PC-3 (cell line): ENCODE data around the gene STAT6. TPM values are rescaled to one million over a fixed set of nuclear protein-coding genes. Genes with fewer than 3 reads are reported as not detected.
"Not testable (repeated sequence)": the region's sequence is repeated elsewhere in the genome, so short reads cannot be mapped to it uniquely, and the experiment has no call there.

Experiments
- ATAC-seq: fragments of 200-7000 bp; cut with Tn5 transposase; 2 replicates; pipeline ENCODE4 v1.9.1; 2020; ENCODE audit warnings: mild to moderate bottlenecking, moderate library complexity
- BruUV-seq: library from RNA; stranded (reverse); fragments of 400-500 nt; replicated peaks from 2 replicates; lab custom pipeline; 2021; lab: Mats Ljungman, UMichigan
- CTCF ChIA-PET: fragments of 300-600 bp; sonication (Branson Sonifier 250); formaldehyde crosslinking; loops from one replicate; lab custom pipeline; 2022; ENCODE audit warnings: antibody characterized with exemption; lab: Charles Lee
- POLR2A ChIA-PET: fragments of 300-600 bp; sonication (Branson Sonifier 250); formaldehyde crosslinking; loops from one replicate; lab custom pipeline; 2022; ENCODE audit warnings: antibody characterized with exemption; ENCODE audit not compliant: unreplicated experiment; lab: Charles Lee
- DNase-seq: peaks from one replicate; pipeline ENCODE4 v3.0.0-alpha.2; 2015
- H2AFZ ChIP-seq: fragments of 300-600 bp; sonication (generic); 2 replicates; pipeline ENCODE4 v1.6.0; 2016; ENCODE audit warnings: antibody characterized with exemption, low read length
- H3F3A ChIP-seq: fragments of 300-600 bp; sonication (generic); one replicate; pipeline ENCODE4 v1.6.0; 2017; ENCODE audit warnings: antibody characterized with exemption, low read length, control low read depth, mild to moderate bottlenecking; ENCODE audit not compliant: unreplicated experiment
- H3K27ac ChIP-seq: fragments of 300-600 bp; sonication (generic); 2 replicates; pipeline ENCODE4 v1.5.1; 2016; ENCODE audit warnings: mild to moderate bottlenecking, low read length
- H3K27me3 ChIP-seq: fragments of 300-600 bp; sonication (generic); 2 replicates; pipeline ENCODE4 v1.6.1; 2016; ENCODE audit warnings: low read length, mixed read lengths
- H3K36me3 ChIP-seq: fragments of 300-600 bp; sonication (generic); 2 replicates; pipeline ENCODE4 v1.6.1; 2016; ENCODE audit warnings: low read depth, mixed run types, low read length, mixed read lengths
- H3K4me1 ChIP-seq: fragments of 300-600 bp; sonication (generic); 2 replicates; pipeline ENCODE4 v1.5.1; 2016; ENCODE audit warnings: low read length; ENCODE audit not compliant: insufficient read depth
- H3K4me2 ChIP-seq: fragments of 300-600 bp; sonication (generic); 2 replicates; pipeline ENCODE4 v1.6.0; 2016; ENCODE audit warnings: low read length
- H3K4me3 ChIP-seq: fragments of 300-600 bp; sonication (generic); 2 replicates; pipeline ENCODE4 v1.5.1; 2016; ENCODE audit warnings: mild to moderate bottlenecking, low read length, mixed read lengths
- H3K79me2 ChIP-seq: fragments of 300-600 bp; sonication (generic); 2 replicates; pipeline ENCODE4 v1.6.1; 2017; ENCODE audit warnings: low read length, mixed read lengths
- H3K9ac ChIP-seq: fragments of 300-600 bp; sonication (generic); 2 replicates; pipeline ENCODE4 v1.6.0; 2016; ENCODE audit warnings: mild to moderate bottlenecking, low read length
- H3K9me2 ChIP-seq: fragments of 300-600 bp; sonication (generic); replicated peaks from 2 replicates; pipeline ENCODE4 v1.6.1; 2016; ENCODE audit warnings: mixed run types, low read length, mixed read lengths
- H3K9me3 ChIP-seq: fragments of 300-600 bp; sonication (generic); 2 replicates; pipeline ENCODE4 v1.6.1; 2016; ENCODE audit warnings: low read length, mixed read lengths
- H4K20me1 ChIP-seq: fragments of 300-600 bp; sonication (generic); 2 replicates; pipeline ENCODE4 v1.6.1; 2016; ENCODE audit warnings: low read length, mixed read lengths
- CTCF ChIP-seq: fragments of 300-600 bp; sonication (generic); conservative IDR thresholded peaks from 2 replicates; pipeline ENCODE4 v1.5.1; 2017; ENCODE audit warnings: antibody characterized with exemption, low read depth, mild to moderate bottlenecking, low read length
- EZH2 ChIP-seq: fragments of 300-600 bp; sonication (generic); IDR thresholded peaks from one replicate; pipeline ENCODE4 v1.6.1; 2017; ENCODE audit warnings: antibody characterized with exemption, mild to moderate bottlenecking, low read length; ENCODE audit not compliant: unreplicated experiment
- EZH2phosphoT487 ChIP-seq: fragments of 300-600 bp; sonication (generic); IDR thresholded peaks from 2 replicates; pipeline ENCODE4 v1.6.1; 2018; ENCODE audit warnings: mild to moderate bottlenecking, antibody characterized with exemption, low read length, borderline replicate concordance
- intact Hi-C: fragments of 100-400 bp; cut with micrococcal nuclease; formaldehyde crosslinking; loops from 2 replicates; pipeline ENCODE4 v1.9.0; 2023
- total RNA-seq: library from RNA; depleted of rRNA; stranded (reverse); fragments of >200 nt; gene quantifications from 2 replicates; pipeline ENCODE4 v1.2.3, GENCODE V29; 2014

Gene STAT6
- total RNA-seq, 1 experiment from 2014 or later, result 28.4 TPM

GRCh38 chr12:57053146-57053545, 58.0 kb downstream of the STAT6 start:
- ATAC-seq, H3K27me3 ChIP-seq, H2AFZ ChIP-seq, H3K79me2 ChIP-seq, CTCF ChIA-PET, H4K20me1 ChIP-seq, H3F3A ChIP-seq, H3K4me1 ChIP-seq, H3K9ac ChIP-seq, BruUV-seq, POLR2A ChIA-PET, H3K4me3 ChIP-seq, H3K27ac ChIP-seq, H3K9me2 ChIP-seq, intact Hi-C loops, H3K9me3 ChIP-seq, H3K4me2 ChIP-seq, DNase-seq: not testable (repeated sequence)
- H3K36me3 ChIP-seq, result peaks cover 12% of the 10 kb centered on the region; the same call in 1 of the 2 replicates

GRCh38 chr12:57051011-57051410, 60.2 kb downstream of the STAT6 start:
- Histone ChIP-seq H3K79me2 (no peaks in the 10 kb centered on the region), H3F3A (no peaks in the 10 kb centered on the region), H4K20me1 (no peaks in the 10 kb centered on the region), H3K4me1 (no peaks in the 10 kb centered on the region), H3K9me2 (no peaks in the 10 kb centered on the region), H2AFZ (no peak overlapping the region), H3K4me2 (no peak overlapping the region), H3K36me3 (no peaks in the 10 kb centered on the region), H3K27me3 (peaks cover 13% of the 10 kb centered on the region; the same call in 1 of the 2 replicates), H3K27ac (no peak overlapping the region), H3K9ac (no peak overlapping the region), H3K9me3 (no peaks in the 10 kb centered on the region), H3K4me3 (no peak overlapping the region)
- intact Hi-C loops, result no loop called here
- TF ChIP-seq EZH2phosphoT487 (no peak), EZH2 (no peak), CTCF (no peak)
- BruUV-seq, result no TSS peak
- POLR2A ChIA-PET, result no interaction called here
- no peak for DNase-seq
- ATAC-seq, result no peak
- CTCF ChIA-PET, result no interaction called here

GRCh38 chr12:57049890-57050289, 61.3 kb downstream of the STAT6 start, which contains the start of gene MYO1A:
TSS of gene MYO1A (minus strand) at chr12:57050129. CDS start at chr12:57048323, 1,806 bp downstream.
- H4K20me1 ChIP-seq, result no peaks in the 10 kb centered on the region
- intact Hi-C loops, result no loop called here
- H3K27ac ChIP-seq, result no peak within 1 kb of the TSS
- POLR2A ChIA-PET, result no interaction called here
- TF ChIP-seq CTCF (no peak), EZH2 (no peak), EZH2phosphoT487 (no peak)
- H3K4me3 ChIP-seq, result no peak within 1 kb of the TSS
- H3K36me3 ChIP-seq, result no peaks in the 10 kb centered on the region
- CTCF ChIA-PET, result no interaction called here
- no peaks in the 10 kb centered on the region for H3K79me2 ChIP-seq
- H3K9me2 ChIP-seq, result no peaks in the 10 kb centered on the region
- DNase-seq (no peak), ATAC-seq (no peak)
- no TSS peak for BruUV-seq
- no peak within 1 kb of the TSS for H3K4me2 ChIP-seq
- H3K9me3 ChIP-seq, result no peaks in the 10 kb centered on the region
- H2AFZ ChIP-seq, result no peak within 1 kb of the TSS
- no peak within 1 kb of the TSS for H3K9ac ChIP-seq
- peaks cover 21% of the 10 kb centered on the region; the same call in 1 of the 2 replicates for H3K27me3 ChIP-seq
- no peaks in the 10 kb centered on the region for H3F3A ChIP-seq
- H3K4me1 ChIP-seq, result no peaks in the 10 kb centered on the region
